Testis (tissue), 3 donors: ENCODE measurements around the gene NPAS3. TPM values are rescaled to one million over a fixed set of nuclear protein-coding genes. Genes with fewer than 3 reads are reported as not detected.
A peak's percentile ranks its signal among the peaks of the same experiment; 100 is the strongest.

Source experiments
- DNase-seq: peaks from one replicate; pipeline ENCODE4 v3.0.0-alpha.2; 2019
- H3K27ac ChIP-seq, 2 donors: fragments of 200-600 bp; sonication (generic); one replicate each; pipeline ENCODE4 v1.5.1; 2019
- H3K27me3 ChIP-seq: fragments of 200-600 bp; sonication (generic); one replicate; pipeline ENCODE4 v1.5.1; 2019
- H3K36me3 ChIP-seq: fragments of 200-600 bp; sonication (generic); one replicate; pipeline ENCODE4 v1.5.1; 2017; ENCODE audit warnings: low read depth; ENCODE audit errors: missing control alignments
- H3K4me1 ChIP-seq: fragments of 200-600 bp; sonication (generic); one replicate; pipeline ENCODE4 v1.5.1; 2019
- H3K4me3 ChIP-seq, 2 donors: fragments of 200-600 bp; sonication (generic); one replicate each; pipeline ENCODE4 v1.5.1; 2017 to 2019
- H3K9me3 ChIP-seq: fragments of 200-600 bp; sonication (generic); one replicate; pipeline ENCODE4 v1.5.1; 2017
- POLR2A ChIP-seq: fragments of 450-650 bp; IDR thresholded peaks from one replicate; pipeline ENCODE4 v1.6.1; 2017; ENCODE audit warnings: antibody characterized with exemption, mild to moderate bottlenecking, moderate library complexity
- WGBS, 2 donors: methylation state at CpG; one replicate each; pipeline ENCODE4 v1.1.5; 2018; 5-methylcytosine and 5-hydroxymethylcytosine counted together
- intact Hi-C: fragments of 100-400 bp; cut with DNase I; formaldehyde crosslinking; loops from one replicate; pipeline ENCODE4 v1.15.1; 2023; ENCODE audit warnings: low total_unique reads
- polyA plus RNA-seq: library from polyadenylated mRNA; stranded (reverse); fragments of 350-450 nt; fragmentation: Illumina TruSeq; extraction: RNeasy Lipid Tissue Mini Kit (QIAGEN cat#74804); gene quantifications from one replicate; pipeline ENCODE4 v1.2.3, GENCODE V29; 2014; ENCODE audit warnings: low read depth, low replicate concordance; ENCODE audit not compliant: insufficient read depth
- total RNA-seq, 2 donors: library from RNA; depleted of rRNA; stranded (reverse); fragments of >200 nt; gene quantifications; one replicate each; pipeline ENCODE4 v1.2.3, GENCODE V29; 2016
- TF ChIP-seq, protein P1 (sequence below), 3 experiments: fragments of 450-650 bp in 2 of 3; fragments of 200-600 bp in 1 of 3; sonication (generic) in 1 of 3; IDR thresholded peaks; one replicate each; pipeline ENCODE4 v1.5.1; 2016 to 2019; ENCODE audit warnings: antibody characterized with exemption in 3 of 3, mild to moderate bottlenecking in 2 of 3, moderate library complexity in 1 of 3

The NPAS3 gene
- total and polyA plus RNA-seq, 3 donors from 2014 or later, result 1.1 to 3.7 (median 1.8) TPM

DNA sequence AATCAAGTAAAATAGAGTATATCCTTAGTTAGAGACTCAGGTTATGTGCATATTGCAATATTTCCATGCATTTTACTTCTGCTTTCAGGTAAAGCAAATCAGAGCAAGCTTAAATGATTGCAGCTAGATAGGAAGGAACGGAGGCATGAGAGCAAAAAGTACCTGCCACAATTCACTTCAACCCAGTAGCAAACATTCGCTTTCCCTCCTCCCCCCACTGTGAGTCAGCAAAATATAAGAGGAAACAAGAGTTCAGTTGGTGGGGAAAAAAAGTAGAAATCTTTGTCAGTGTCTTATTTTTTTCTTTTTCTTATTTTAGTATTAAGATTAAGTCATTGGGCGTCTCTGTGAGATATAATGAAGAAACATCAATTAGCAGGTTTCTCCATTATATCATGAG lies 475.4 kb downstream of the NPAS3 start:
- 83 to 84% methylated on average over 3 of the region's 3 CpGs for WGBS, 2 donors
- TF ChIP-seq, protein P1, sequence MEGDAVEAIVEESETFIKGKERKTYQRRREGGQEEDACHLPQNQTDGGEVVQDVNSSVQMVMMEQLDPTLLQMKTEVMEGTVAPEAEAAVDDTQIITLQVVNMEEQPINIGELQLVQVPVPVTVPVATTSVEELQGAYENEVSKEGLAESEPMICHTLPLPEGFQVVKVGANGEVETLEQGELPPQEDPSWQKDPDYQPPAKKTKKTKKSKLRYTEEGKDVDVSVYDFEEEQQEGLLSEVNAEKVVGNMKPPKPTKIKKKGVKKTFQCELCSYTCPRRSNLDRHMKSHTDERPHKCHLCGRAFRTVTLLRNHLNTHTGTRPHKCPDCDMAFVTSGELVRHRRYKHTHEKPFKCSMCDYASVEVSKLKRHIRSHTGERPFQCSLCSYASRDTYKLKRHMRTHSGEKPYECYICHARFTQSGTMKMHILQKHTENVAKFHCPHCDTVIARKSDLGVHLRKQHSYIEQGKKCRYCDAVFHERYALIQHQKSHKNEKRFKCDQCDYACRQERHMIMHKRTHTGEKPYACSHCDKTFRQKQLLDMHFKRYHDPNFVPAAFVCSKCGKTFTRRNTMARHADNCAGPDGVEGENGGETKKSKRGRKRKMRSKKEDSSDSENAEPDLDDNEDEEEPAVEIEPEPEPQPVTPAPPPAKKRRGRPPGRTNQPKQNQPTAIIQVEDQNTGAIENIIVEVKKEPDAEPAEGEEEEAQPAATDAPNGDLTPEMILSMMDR (IDR thresholded peaks at IDR 0.05), result no peak
- TF ChIP-seq POLR2A, result no peak
- H3K27me3 ChIP-seq, result no peaks in the 10 kb centered on the region
- no peak overlapping the region for H3K27ac ChIP-seq
- intact Hi-C loops, result no loop called here
- no peaks in the 10 kb centered on the region for H3K36me3 ChIP-seq
- no peak for DNase-seq
- H3K9me3 ChIP-seq, result no peaks in the 10 kb centered on the region
- no peaks in the 10 kb centered on the region for H3K4me1 ChIP-seq
- H3K4me3 ChIP-seq, result no peak overlapping the region

DNA sequence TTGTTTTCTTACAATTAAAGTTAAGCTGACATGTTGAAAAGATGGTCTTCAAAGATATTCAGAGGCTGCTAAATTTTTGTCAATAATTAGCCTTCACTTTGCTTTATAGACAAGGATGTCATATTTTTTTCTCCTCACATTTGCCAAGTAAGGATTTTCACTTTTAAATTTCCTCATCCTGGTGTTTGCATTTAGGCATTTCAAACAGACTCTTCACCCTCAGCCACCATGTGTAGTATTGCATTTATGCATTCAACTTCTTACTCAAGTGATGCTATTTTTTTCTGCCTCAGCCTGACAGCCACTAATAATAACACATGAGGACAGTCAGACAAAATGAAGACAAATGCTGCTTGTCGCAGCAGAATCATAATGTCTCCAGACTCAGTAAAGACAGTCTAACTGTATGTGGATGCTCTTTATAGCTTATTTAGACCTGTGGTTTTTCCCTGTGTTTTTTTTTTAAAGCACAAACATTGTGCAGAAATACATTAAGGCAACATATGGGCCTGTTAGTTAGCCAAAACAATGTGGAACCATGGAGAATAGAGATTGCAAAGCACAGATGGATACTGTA lies 481.5 kb downstream of the NPAS3 start:
- H3K27ac ChIP-seq, result no peak overlapping the region
- H3K9me3 ChIP-seq, result no peaks in the 10 kb centered on the region
- no peaks in the 10 kb centered on the region for H3K36me3 ChIP-seq
- TF ChIP-seq, protein P1 (IDR thresholded peaks at IDR 0.05), result no peak
- H3K4me3 ChIP-seq, result no peak overlapping the region
- WGBS, 2 donors, result 90 to 92% methylated on average over 1 of the region's 1 CpG
- DNase-seq, result no peak
- no peaks in the 10 kb centered on the region for H3K4me1 ChIP-seq
- H3K27me3 ChIP-seq, result no peaks in the 10 kb centered on the region
- intact Hi-C loops, result no loop called here

DNA sequence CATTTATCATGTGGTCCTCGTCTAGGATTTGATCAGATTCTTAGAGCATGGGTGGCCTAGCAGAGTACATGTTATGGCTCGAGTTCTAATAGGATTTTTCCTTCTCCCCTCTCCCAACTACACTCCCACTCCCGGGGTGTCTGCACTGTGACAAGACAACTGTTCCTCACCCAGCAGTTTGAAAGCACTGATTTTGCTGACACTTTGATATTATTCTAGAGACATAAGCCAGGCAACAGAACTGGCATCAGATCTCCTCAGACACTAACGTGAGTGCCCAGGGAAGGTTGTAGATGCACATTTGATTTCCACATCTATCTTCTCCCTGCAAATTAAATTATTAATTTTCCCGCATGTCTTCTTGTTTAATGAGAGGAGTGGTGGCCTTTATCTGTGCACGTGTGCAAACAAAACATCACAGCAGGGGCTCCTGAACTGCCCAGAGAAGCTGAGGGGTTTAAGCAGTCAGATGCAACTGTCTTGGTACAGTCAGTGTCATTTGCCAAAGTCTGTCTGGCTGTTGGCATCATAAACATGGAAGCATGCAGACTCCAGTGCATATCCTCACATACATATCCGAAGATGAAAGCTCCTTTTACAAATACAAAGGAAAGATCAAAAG lies 491.8 kb downstream of the NPAS3 start:
- no peaks in the 10 kb centered on the region for H3K36me3 ChIP-seq
- H3K27ac ChIP-seq, result no peak overlapping the region
- no peaks in the 10 kb centered on the region for H3K27me3 ChIP-seq
- 83 to 87% methylated on average over 7 of the region's 7 CpGs for WGBS, 2 donors
- intact Hi-C loops, result no loop called here
- no peak for DNase-seq
- TF ChIP-seq, protein P1 (IDR thresholded peaks at IDR 0.05), result no peak
- no peak for TF ChIP-seq POLR2A
- H3K9me3 ChIP-seq, result no peaks in the 10 kb centered on the region
- H3K4me3 ChIP-seq, result no peak overlapping the region
- H3K4me1 ChIP-seq, result no peaks in the 10 kb centered on the region

DNA sequence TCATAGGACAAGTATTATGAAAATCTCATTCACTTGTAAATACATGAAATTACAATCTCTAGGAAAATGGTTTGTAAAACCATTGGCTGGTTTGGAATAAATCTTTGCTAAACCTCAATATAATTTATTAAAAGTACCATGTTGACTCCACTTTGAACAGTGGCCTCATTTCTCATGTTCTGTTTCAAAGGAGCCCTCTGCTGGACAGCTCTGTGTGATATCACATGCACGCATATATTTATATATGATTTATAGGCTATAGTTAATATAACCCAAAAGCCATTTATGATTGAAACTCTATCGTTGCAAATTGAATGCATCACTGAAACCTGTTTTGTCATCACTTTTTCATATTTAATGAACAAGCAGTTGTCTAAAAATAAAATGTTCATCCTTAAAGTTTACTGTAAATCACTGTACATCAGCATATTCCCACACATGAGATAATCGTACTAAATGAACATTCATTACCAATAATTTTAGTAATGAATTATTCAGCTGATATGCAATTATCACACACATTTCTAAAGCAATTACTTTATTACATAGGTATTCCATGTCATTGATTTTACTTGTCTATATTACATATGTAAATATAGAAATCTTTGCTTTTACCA lies 493.8 kb downstream of the NPAS3 start:
- WGBS, 2 donors, result 55 to 59% methylated on average over 3 of the region's 3 CpGs
- Histone ChIP-seq H3K9me3 (no peaks in the 10 kb centered on the region), H3K27me3 (no peaks in the 10 kb centered on the region), H3K4me1 (no peaks in the 10 kb centered on the region), H3K4me3 (no peak overlapping the region), H3K36me3 (no peaks in the 10 kb centered on the region), H3K27ac (no peak overlapping the region)
- no peak for TF ChIP-seq POLR2A
- TF ChIP-seq, protein P1 (IDR thresholded peaks at IDR 0.05), result peak; percentile 40 to 46 (median 41)
- intact Hi-C loops, result no loop called here
- DNase-seq, result peak; percentile 68
